Measurements from ENCODE around the gene SSRP1.
"Not testable (repeated sequence)": the region's sequence is repeated elsewhere in the genome, so short reads cannot be mapped to it uniquely, and the experiment has no call there.

Gene SSRP1

GRCh38 chr11:57339328-57339727, 3.6 kb upstream of the SSRP1 start:
- DNase-seq (ENCODE audit: low read depth in 1 of 2, low spot score in 1 of 2) = no peak

GRCh38 chr11:57338142-57338541, 2.5 kb upstream of the SSRP1 start, which contains the start of gene P2RX3:
TSS of gene P2RX3 (plus strand) at chr11:57338352. CDS start at chr11:57338551, 199 bp downstream.
- no peak for DNase-seq (ENCODE audit: low read depth in 1 of 2, low spot score in 1 of 2)

- DNase-seq (ENCODE audit: low read depth in 1 of 2, low spot score in 1 of 2) = not testable (repeated sequence)
Observed at GRCh38 chr11:57336856-57337255, 1.2 kb upstream of the SSRP1 start.

- no peak for DNase-seq (ENCODE audit: low read depth in 1 of 2, low spot score in 1 of 2)
Observed at GRCh38 chr11:57336111-57336666, 497 bp upstream of the SSRP1 start.

- DNase-seq (ENCODE audit: low read depth in 1 of 2, low spot score in 1 of 2) = no peak
Observed at GRCh38 chr11:57335023-57335342, 709 bp downstream of the SSRP1 start.

- DNase-seq (ENCODE audit: low read depth in 1 of 2, low spot score in 1 of 2) = no peak
Observed at GRCh38 chr11:57332694-57333440, 2.8 kb downstream of the SSRP1 start.

GRCh38 chr11:57331720-57332119, 4.0 kb downstream of the SSRP1 start:
- DNase-seq (ENCODE audit: low read depth in 1 of 2, low spot score in 1 of 2) = no peak

GRCh38 chr11:57330029-57330428, 5.7 kb downstream of the SSRP1 start:
- no peak for DNase-seq (ENCODE audit: low read depth in 1 of 2, low spot score in 1 of 2)

GRCh38 chr11:57327721-57328120, 8.0 kb downstream of the SSRP1 start:
- no peak for DNase-seq (ENCODE audit: low read depth in 1 of 2, low spot score in 1 of 2)

- DNase-seq (ENCODE audit: low read depth in 1 of 2, low spot score in 1 of 2) = no peak
Observed at GRCh38 chr11:57325735-57326048, 10.0 kb downstream of the SSRP1 start.

GRCh38 chr11:57324886-57325734, 10.6 kb downstream of the SSRP1 start, which contains the start of gene TNKS1BP1:
TSS of gene TNKS1BP1 (minus strand) at chr11:57324952. CDS start at chr11:57321885, 3,067 bp downstream.
- DNase-seq (ENCODE audit: low read depth in 1 of 2, low spot score in 1 of 2) = peak; percentile 92 to 93

GRCh38 chr11:57324154-57324885, 11.4 kb downstream of the SSRP1 start:
- DNase-seq (ENCODE audit: low read depth in 1 of 2, low spot score in 1 of 2) = no peak

GRCh38 chr11:57323855-57324153, 11.9 kb downstream of the SSRP1 start:
- DNase-seq (ENCODE audit: low read depth in 1 of 2, low spot score in 1 of 2) = no peak

- DNase-seq (ENCODE audit: low read depth in 1 of 2, low spot score in 1 of 2) = no peak
Observed at GRCh38 chr11:57323167-57323854, 12.4 kb downstream of the SSRP1 start.

GRCh38 chr11:57322256-57323166, 13.2 kb downstream of the SSRP1 start:
- no peak for DNase-seq (ENCODE audit: low read depth in 1 of 2, low spot score in 1 of 2)

- DNase-seq (ENCODE audit: low read depth in 1 of 2, low spot score in 1 of 2) = no peak
Observed at GRCh38 chr11:57321388-57322255, 14.1 kb downstream of the SSRP1 start.

- no peak for DNase-seq (ENCODE audit: low read depth in 1 of 2, low spot score in 1 of 2)
Observed at GRCh38 chr11:57320719-57321387, 14.8 kb downstream of the SSRP1 start.

GRCh38 chr11:57320067-57320718, 15.5 kb downstream of the SSRP1 start:
- DNase-seq (ENCODE audit: low read depth in 1 of 2, low spot score in 1 of 2) = no peak
